PC-3 (cell line): ENCODE data around the gene MLLT10.

Experiments
- EZH2 ChIP-seq: fragments of 300-600 bp; sonication (generic); IDR thresholded peaks from one replicate; pipeline ENCODE4 v1.6.1; 2017; ENCODE audit warnings: antibody characterized with exemption, mild to moderate bottlenecking, low read length; ENCODE audit not compliant: unreplicated experiment
- EZH2phosphoT487 ChIP-seq: fragments of 300-600 bp; sonication (generic); IDR thresholded peaks from 2 replicates; pipeline ENCODE4 v1.6.1; 2018; ENCODE audit warnings: mild to moderate bottlenecking, antibody characterized with exemption, low read length, borderline replicate concordance
- TF ChIP-seq, protein P1 (sequence below): fragments of 300-600 bp; sonication (generic); conservative IDR thresholded peaks from 2 replicates; pipeline ENCODE4 v1.5.1; 2017; ENCODE audit warnings: antibody characterized with exemption, low read depth, mild to moderate bottlenecking, low read length

GRCh38 chr10:21670391-21670790 lies 136.4 kb downstream of the MLLT10 start:
- TF ChIP-seq, protein P1, sequence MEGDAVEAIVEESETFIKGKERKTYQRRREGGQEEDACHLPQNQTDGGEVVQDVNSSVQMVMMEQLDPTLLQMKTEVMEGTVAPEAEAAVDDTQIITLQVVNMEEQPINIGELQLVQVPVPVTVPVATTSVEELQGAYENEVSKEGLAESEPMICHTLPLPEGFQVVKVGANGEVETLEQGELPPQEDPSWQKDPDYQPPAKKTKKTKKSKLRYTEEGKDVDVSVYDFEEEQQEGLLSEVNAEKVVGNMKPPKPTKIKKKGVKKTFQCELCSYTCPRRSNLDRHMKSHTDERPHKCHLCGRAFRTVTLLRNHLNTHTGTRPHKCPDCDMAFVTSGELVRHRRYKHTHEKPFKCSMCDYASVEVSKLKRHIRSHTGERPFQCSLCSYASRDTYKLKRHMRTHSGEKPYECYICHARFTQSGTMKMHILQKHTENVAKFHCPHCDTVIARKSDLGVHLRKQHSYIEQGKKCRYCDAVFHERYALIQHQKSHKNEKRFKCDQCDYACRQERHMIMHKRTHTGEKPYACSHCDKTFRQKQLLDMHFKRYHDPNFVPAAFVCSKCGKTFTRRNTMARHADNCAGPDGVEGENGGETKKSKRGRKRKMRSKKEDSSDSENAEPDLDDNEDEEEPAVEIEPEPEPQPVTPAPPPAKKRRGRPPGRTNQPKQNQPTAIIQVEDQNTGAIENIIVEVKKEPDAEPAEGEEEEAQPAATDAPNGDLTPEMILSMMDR, result no peak
- no peak for TF ChIP-seq EZH2phosphoT487
- TF ChIP-seq EZH2, result no peak
